Smooth muscle cell (in vitro differentiated cells): ENCODE measurements around the gene TERT. TPM values are rescaled to one million over a fixed set of nuclear protein-coding genes. Genes with fewer than 3 reads are reported as not detected.

Experiments used
- DNase-seq: peaks from one replicate; lab custom pipeline; 2025; ENCODE audit not compliant: unreplicated experiment; lab: John Stamatoyannopoulos, UW
- H2AFZ ChIP-seq: fragments of 200-600 bp; sonication (generic); 2 replicates; pipeline ENCODE4 v1.6.0; 2016; ENCODE audit warnings: antibody characterized with exemption, low read depth, mild to moderate bottlenecking
- H3F3A ChIP-seq: fragments of 200-600 bp; sonication (generic); 2 replicates; pipeline ENCODE4 v1.6.0; 2017; ENCODE audit warnings: antibody characterized with exemption, low read depth
- H3K27ac ChIP-seq: fragments of 200-600 bp; sonication (generic); 2 replicates; pipeline ENCODE4 v1.5.1; 2016; ENCODE audit warnings: low read depth, mild to moderate bottlenecking
- H3K27me3 ChIP-seq: fragments of 200-600 bp; sonication (generic); 2 replicates; pipeline ENCODE4 v1.6.1; 2016; ENCODE audit warnings: low read depth, mild to moderate bottlenecking
- H3K36me3 ChIP-seq: fragments of 200-600 bp; sonication (generic); 2 replicates; pipeline ENCODE4 v1.5.1; 2016; ENCODE audit warnings: low read depth
- H3K4me1 ChIP-seq: fragments of 200-600 bp; sonication (generic); 2 replicates; pipeline ENCODE4 v1.5.1; 2016; ENCODE audit warnings: low read depth
- H3K4me2 ChIP-seq: fragments of 200-600 bp; sonication (generic); 2 replicates; pipeline ENCODE4 v1.6.0; 2016; ENCODE audit warnings: mild to moderate bottlenecking
- H3K4me3 ChIP-seq: fragments of 200-600 bp; sonication (generic); 2 replicates; pipeline ENCODE4 v1.5.1; 2016; ENCODE audit warnings: mild to moderate bottlenecking
- H3K79me2 ChIP-seq: fragments of 200-600 bp; sonication (generic); 2 replicates; pipeline ENCODE4 v1.6.0; 2016; ENCODE audit warnings: low read depth, mild to moderate bottlenecking
- H3K9ac ChIP-seq: fragments of 200-600 bp; sonication (generic); 2 replicates; pipeline ENCODE4 v1.6.0; 2016; ENCODE audit warnings: low read depth
- H3K9me3 ChIP-seq: fragments of 200-600 bp; sonication (generic); replicated peaks from 2 replicates; pipeline ENCODE4 v1.5.1; 2016; ENCODE audit warnings: low read depth
- H4K20me1 ChIP-seq: fragments of 200-600 bp; sonication (generic); 2 replicates; pipeline ENCODE4 v1.6.0; 2016; ENCODE audit warnings: low read depth
- CTCF ChIP-seq: fragments of 200-600 bp; sonication (generic); IDR thresholded peaks from 2 replicates; pipeline ENCODE4 v1.5.1; 2017; ENCODE audit warnings: borderline replicate concordance, mild to moderate bottlenecking, antibody characterized with exemption; ENCODE audit not compliant: insufficient read depth, poor library complexity, severe bottlenecking
- WGBS: methylation state at CpG from one replicate; pipeline ENCODE4 v1.1.7; 2016; ENCODE audit warnings: low lambda C conversion rate; 5-methylcytosine and 5-hydroxymethylcytosine counted together
- polyA plus RNA-seq: library from polyadenylated mRNA; unstranded; fragments of >200 nt; fragmentation: Nextera tagmentation; extraction: Ambion mirVana; gene quantifications from 2 replicates; pipeline ENCODE4 v1.2.1, GENCODE V29; 2016
- total RNA-seq: library from RNA; depleted of rRNA; stranded (reverse); fragments of >200 nt; gene quantifications from 2 replicates; pipeline ENCODE4 v1.2.3, GENCODE V29; 2014

Gene TERT
- total and polyA plus RNA-seq, 2 experiments from 2014 or later: not detected

- H3F3A ChIP-seq: no peaks in the 10 kb centered on the region
- no peak overlapping the region for H2AFZ ChIP-seq
- H3K4me2 ChIP-seq: no peak overlapping the region
- no peak overlapping the region for H3K9ac ChIP-seq
- H3K36me3 ChIP-seq: no peaks in the 10 kb centered on the region
- TF ChIP-seq CTCF: no peak
- H3K4me1 ChIP-seq: no peaks in the 10 kb centered on the region
- no peak overlapping the region for H3K4me3 ChIP-seq
- H3K27me3 ChIP-seq: no peaks in the 10 kb centered on the region
- 93% methylated on average over 22 of the region's 22 CpGs for WGBS
- no peak for DNase-seq
- H4K20me1 ChIP-seq: no peaks in the 10 kb centered on the region
- no peaks in the 10 kb centered on the region for H3K9me3 ChIP-seq
- no peaks in the 10 kb centered on the region for H3K79me2 ChIP-seq
- no peak overlapping the region for H3K27ac ChIP-seq
Observed at GRCh38 chr5:1336749-1337488, 42.1 kb upstream of the TERT start.

GRCh38 chr5:1336106-1336561 lies 41.3 kb upstream of the TERT start:
- Histone ChIP-seq H4K20me1 (no peaks in the 10 kb centered on the region), H3K27ac (no peak overlapping the region), H3K4me2 (no peak overlapping the region), H3K4me3 (no peak overlapping the region), H3K27me3 (no peaks in the 10 kb centered on the region), H3K9ac (no peak overlapping the region), H3K79me2 (no peaks in the 10 kb centered on the region), H2AFZ (no peak overlapping the region), H3K4me1 (no peaks in the 10 kb centered on the region), H3K36me3 (no peaks in the 10 kb centered on the region), H3K9me3 (no peaks in the 10 kb centered on the region), H3F3A (no peaks in the 10 kb centered on the region)
- TF ChIP-seq CTCF: no peak
- DNase-seq: no peak
- WGBS: 97% methylated on average over 14 of the region's 14 CpGs

GRCh38 chr5:1335540-1336095 lies 40.8 kb upstream of the TERT start:
- TF ChIP-seq CTCF: no peak
- H2AFZ ChIP-seq: no peak overlapping the region
- H3F3A ChIP-seq: no peaks in the 10 kb centered on the region
- H4K20me1 ChIP-seq: no peaks in the 10 kb centered on the region
- H3K27ac ChIP-seq: no peak overlapping the region
- H3K4me1 ChIP-seq: no peaks in the 10 kb centered on the region
- H3K79me2 ChIP-seq: no peaks in the 10 kb centered on the region
- H3K9ac ChIP-seq: no peak overlapping the region
- no peaks in the 10 kb centered on the region for H3K9me3 ChIP-seq
- no peak for DNase-seq
- H3K27me3 ChIP-seq: no peaks in the 10 kb centered on the region
- 97% methylated on average over 19 of the region's 19 CpGs for WGBS
- H3K36me3 ChIP-seq: no peaks in the 10 kb centered on the region
- no peak overlapping the region for H3K4me3 ChIP-seq
- H3K4me2 ChIP-seq: no peak overlapping the region
